Adrenal gland (tissue), 12 donors: Measurements from ENCODE around the gene ZBTB4. TPM values are rescaled to one million over a fixed set of nuclear protein-coding genes. Genes with fewer than 3 reads are reported as not detected.

Experiments
- DNase-seq, 7 donors: peaks; one replicate each; pipeline ENCODE4 v3.0.0-alpha.2; 2019 to 2020
- H3K27ac ChIP-seq, 5 donors: fragments of 200-600 bp; sonication (generic) in 4 of 5; 1 replicate in 3 of 5; 2 replicates in 2 of 5; pipeline versions ENCODE4 v1.5.1 to v1.8.0; 2016 to 2020; ENCODE audit warnings: mild to moderate bottlenecking in 1 of 5
- H3K27me3 ChIP-seq: fragments of 200-600 bp; 2 replicates; pipeline ENCODE4 v1.8.0; 2021
- H3K36me3 ChIP-seq, 2 donors: fragments of 200-600 bp; replicated peaks in 1 of 2; 1 replicate in 1 of 2; 2 replicates in 1 of 2; pipeline versions ENCODE4 v1.5.1 to v1.8.0; 2018 to 2022
- H3K4me1 ChIP-seq, 2 donors: fragments of 200-600 bp; replicated peaks in 1 of 2; 1 replicate in 1 of 2; 2 replicates in 1 of 2; pipeline versions ENCODE4 v1.5.1 to v1.8.0; 2018 to 2021
- H3K4me3 ChIP-seq, 4 donors: fragments of 200-600 bp; sonication (generic) in 3 of 4; one replicate each; pipeline ENCODE4 v1.5.1; 2016 to 2018
- H3K9me3 ChIP-seq, 3 donors: fragments of 200-600 bp; sonication (generic) in 1 of 3; replicated peaks in 1 of 3; 1 replicate in 2 of 3; 2 replicates in 1 of 3; pipeline versions ENCODE4 v1.5.1 to v1.8.0; 2016 to 2021
- CTCF ChIP-seq, 6 experiments: fragments of 450-650 bp in 4 of 6; fragments of 200-600 bp in 2 of 6; sonication (generic) in 1 of 6; IDR thresholded peaks; 1 replicate in 5 of 6; 2 replicates in 1 of 6; pipeline versions ENCODE4 v1.5.1 to v1.8.0; 2016 to 2021; ENCODE audit warnings: antibody characterized with exemption in 6 of 6, mild to moderate bottlenecking in 2 of 6, moderate library complexity in 1 of 6
- POLR2A ChIP-seq, 2 donors: fragments of 450-650 bp; IDR thresholded peaks; one replicate each; pipeline ENCODE4 v1.6.1; 2017; ENCODE audit warnings: antibody characterized with exemption in 2 of 2, mild to moderate bottlenecking in 2 of 2, moderate library complexity in 1 of 2
- WGBS, 4 donors: extraction: QIAGEN DNeasy Blood & Tissue Kit in 2 of 4; methylation state at CpG; one replicate each; pipeline versions ENCODE4 v1.1.5 to v1.1.7; 2013 to 2017; 5-methylcytosine and 5-hydroxymethylcytosine counted together
- intact Hi-C, 2 donors: fragments of 100-400 bp; cut with DNase I; formaldehyde crosslinking; loops; one replicate each; pipeline versions ENCODE4 v1.14.1 to v1.15.0; 2022 to 2023
- polyA plus RNA-seq, 3 donors: library from polyadenylated mRNA; stranded (reverse); fragments of 200-250 nt in 2 of 3; fragments of 350-450 nt in 1 of 3; fragmentation: Illumina TruSeq in 1 of 3; extraction: RNeasy Lipid Tissue Mini Kit (QIAGEN cat#74804) in 1 of 3; gene quantifications; one replicate each; pipeline ENCODE4 v1.2.3, GENCODE V29; 2013 to 2014
- total RNA-seq, 9 donors: library from RNA; depleted of rRNA in 4 of 9; stranded (reverse); fragments of >200 nt in 4 of 9; fragments of 120-200 nt in 1 of 9; fragmentation: NEBNext Ultra II Directional in 1 of 9; extraction: Animal tissue kit (Norgen Biotek cat#: 25700) in 1 of 9; gene quantifications; one replicate each; pipeline versions ENCODE4 v1.1.0 to v1.2.4, GENCODE V29; 2013 to 2023
- donor health status: healthy with polysubstance abuse.
- donor health status: Bipolar disorder and iron deficiency.
- donor health status: DM: yes; HTN: yes; CAD: no.
- donor health status: DM: no; HTN: no; CAD: no.
- donor health status: DM: no; HTN: no; CAD: no.
- donor health status: DM: yes; HTN: yes; CAD: no.

ZBTB4 gene
- total and polyA plus RNA-seq, 12 donors, result 16.6 to 111 (median 66.5) TPM

GRCh38 chr17:7465597-7466275 lies 13.7 kb downstream of the ZBTB4 start:
- Histone ChIP-seq H3K27me3 (no peaks in the 10 kb centered on the region), H3K4me3 (no peak overlapping the region), H3K4me1 (peaks cover 26 to 35% of the 10 kb centered on the region in 2 donors), H3K9me3 (no peaks in the 10 kb centered on the region), H3K36me3 (peaks cover 0 to 43% of the 10 kb centered on the region in 2 donors), H3K27ac (peak overlapping the region; percentile 78 to 95 (median 92))
- 86 to 96% (median 89%) methylated on average over 13 to 33 of the region's 33 CpGs for WGBS, 4 donors
- TF ChIP-seq CTCF (IDR thresholded peaks at IDR 0.05) (no peak), POLR2A (IDR thresholded peaks at IDR 0.05) (no peak)
- intact Hi-C loops, result no loop called here
- DNase-seq, result no peak

- DNase-seq, result no peak
- TF ChIP-seq CTCF (IDR thresholded peaks at IDR 0.05), result no peak
- TF ChIP-seq POLR2A (IDR thresholded peaks at IDR 0.05), result no peak
- intact Hi-C loops, result no loop called here
- Histone ChIP-seq H3K36me3 (peaks cover 0 to 43% of the 10 kb centered on the region in 2 donors), H3K4me1 (peaks cover 20 to 24% of the 10 kb centered on the region in 2 donors), H3K9me3 (no peaks in the 10 kb centered on the region), H3K27ac (no peak overlapping the region), H3K4me3 (no peak overlapping the region), H3K27me3 (no peaks in the 10 kb centered on the region)
- 83 to 92% (median 88%) methylated on average over 9 of the region's 9 CpGs for WGBS, 4 donors
Observed at GRCh38 chr17:7464081-7464480, 15.3 kb downstream of the ZBTB4 start.

- Histone ChIP-seq H3K4me1 (peaks cover 20 to 24% of the 10 kb centered on the region in 2 donors), H3K4me3 (no peak overlapping the region), H3K36me3 (peaks cover 0 to 43% of the 10 kb centered on the region in 2 donors), H3K27me3 (no peaks in the 10 kb centered on the region), H3K27ac (peak overlapping the region in 1 of 5 donors; percentile 34), H3K9me3 (no peaks in the 10 kb centered on the region)
- TF ChIP-seq CTCF (IDR thresholded peaks at IDR 0.05), result no peak
- TF ChIP-seq POLR2A (IDR thresholded peaks at IDR 0.05), result no peak
- 83 to 94% (median 85%) methylated on average over 5 to 14 of the region's 14 CpGs for WGBS, 4 donors
- no peak for DNase-seq
- intact Hi-C loops, result no loop called here
Observed at GRCh38 chr17:7463372-7463846, 16.0 kb downstream of the ZBTB4 start.

GRCh38 chr17:7462474-7463371 lies 16.7 kb downstream of the ZBTB4 start:
- intact Hi-C loops, result no loop called here
- Histone ChIP-seq H3K9me3 (no peaks in the 10 kb centered on the region), H3K36me3 (peaks cover 0 to 43% of the 10 kb centered on the region in 2 donors), H3K27ac (peak overlapping the region in 1 of 5 donors; percentile 34), H3K27me3 (no peaks in the 10 kb centered on the region), H3K4me1 (peaks cover 20 to 22% of the 10 kb centered on the region in 2 donors), H3K4me3 (no peak overlapping the region)
- no peak for DNase-seq
- TF ChIP-seq CTCF (IDR thresholded peaks at IDR 0.05) (no peak), POLR2A (IDR thresholded peaks at IDR 0.05) (no peak)
- 83 to 88% (median 86%) methylated on average over 15 to 44 of the region's 44 CpGs for WGBS, 4 donors
